NCI-H460 (cell line): ENCODE measurements around the gene PLCL1. TPM values are rescaled to one million over a fixed set of nuclear protein-coding genes. Genes with fewer than 3 reads are reported as not detected.

Experiments
- DNase-seq: peaks from one replicate; pipeline ENCODE4 v3.0.0-alpha.2; 2016; ENCODE audit warnings: low read depth; ENCODE audit errors: extremely low read depth
- total RNA-seq: library from RNA; depleted of rRNA; stranded (reverse); fragments of >200 nt; shearing (Covaris generic); gene quantifications from 2 replicates; pipeline ENCODE4 v1.2.3, GENCODE V29; 2014

Gene PLCL1
- total RNA-seq, 1 experiment from 2014 or later, result 0.02 TPM

DNA sequence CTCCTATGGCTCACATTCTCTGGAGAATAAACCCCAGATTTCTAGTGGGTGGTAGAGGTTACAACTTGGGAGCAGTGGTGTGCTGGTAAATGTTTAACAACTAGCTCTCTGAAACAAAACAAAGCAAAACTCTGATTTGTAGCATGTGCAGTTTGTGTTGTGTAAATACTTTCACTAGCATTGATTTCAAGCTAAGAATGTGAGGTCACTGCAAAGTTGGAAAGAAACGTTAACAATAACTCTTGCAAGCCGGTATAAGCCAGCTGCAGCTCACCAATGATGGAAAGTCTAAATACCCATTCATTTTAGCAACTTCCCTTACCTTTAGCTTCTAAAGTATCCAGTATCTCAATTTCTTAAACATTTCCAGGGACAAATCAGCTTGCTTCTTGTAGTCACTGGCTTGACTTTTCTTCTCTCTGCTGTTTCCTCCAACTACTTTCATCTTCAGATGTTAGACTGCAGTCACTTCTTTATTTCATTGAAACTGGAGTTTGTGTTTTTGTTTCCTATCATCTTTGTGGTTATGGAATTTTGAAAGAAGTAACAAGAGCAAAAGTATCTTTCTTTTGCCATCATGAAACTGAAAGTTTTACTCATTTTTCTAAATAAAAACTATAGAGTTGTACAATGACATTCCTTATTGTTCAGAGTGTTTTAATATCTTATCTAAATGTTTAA lies 140.2 kb downstream of the PLCL1 start:
- DNase-seq, result no peak

DNA sequence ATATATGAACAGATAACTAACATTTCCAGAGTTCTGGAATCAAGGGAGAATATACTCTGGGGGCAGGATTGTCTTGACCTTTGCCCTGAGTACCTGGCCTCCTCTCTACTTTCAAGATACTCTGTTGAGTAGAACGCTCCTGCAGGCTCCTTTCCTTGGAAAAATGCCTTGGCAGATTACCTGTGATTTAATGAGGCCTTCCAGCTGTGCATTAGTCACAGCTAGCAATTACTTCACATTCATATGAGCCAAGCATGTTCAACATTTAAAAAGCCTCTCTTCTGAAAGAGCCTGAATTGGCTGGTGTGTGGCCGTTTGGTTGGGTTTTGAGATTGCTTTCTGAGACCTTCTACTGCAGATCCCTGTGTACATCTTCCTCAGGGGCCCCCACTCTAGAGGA lies 142.2 kb downstream of the PLCL1 start:
- DNase-seq, result no peak

DNA sequence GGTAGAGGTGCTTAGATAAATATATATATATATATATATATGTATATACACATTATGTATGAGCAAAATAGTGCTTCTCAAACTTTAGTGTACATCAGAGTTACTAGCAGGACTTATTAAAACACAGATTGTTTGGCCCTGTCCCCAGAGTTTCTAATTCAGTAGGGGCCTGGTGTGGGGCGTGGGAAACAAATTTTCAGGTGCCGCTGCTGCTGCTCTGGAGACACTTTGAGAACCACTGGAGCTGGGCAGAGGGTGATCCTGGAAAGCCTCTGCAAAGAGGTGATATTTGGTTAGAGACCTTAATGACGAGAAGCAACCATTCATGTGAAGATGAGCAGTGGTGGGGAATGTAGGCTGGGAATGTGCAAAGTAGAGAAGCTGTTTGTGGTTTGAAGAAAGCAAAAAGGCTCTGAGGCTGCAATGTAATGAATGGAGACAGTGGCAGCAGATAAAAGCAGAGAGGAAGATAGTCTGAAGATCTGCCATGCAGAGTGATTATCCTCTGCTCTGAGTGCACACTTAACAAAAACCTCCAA lies 142.9 kb downstream of the PLCL1 start:
- DNase-seq, result no peak

DNA sequence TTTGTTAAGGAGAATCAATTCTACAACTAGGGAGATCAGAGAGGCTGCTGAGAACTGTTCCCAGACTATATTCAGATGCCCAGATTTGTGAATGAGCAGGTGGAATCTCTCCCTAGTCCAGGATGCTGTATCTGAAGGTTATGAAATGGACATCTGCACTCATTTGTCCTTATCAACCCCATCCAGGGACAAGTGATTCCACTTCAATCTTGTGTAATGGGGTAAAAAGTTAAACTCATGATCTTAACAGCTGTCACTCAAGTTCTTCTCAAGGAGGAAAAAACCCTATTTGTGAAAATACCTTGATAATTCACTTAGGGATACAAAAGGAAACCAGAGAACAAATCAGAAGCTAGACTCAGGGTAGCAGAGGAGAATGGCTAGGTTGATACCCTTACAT lies 144.8 kb downstream of the PLCL1 start:
- DNase-seq, result no peak

DNA sequence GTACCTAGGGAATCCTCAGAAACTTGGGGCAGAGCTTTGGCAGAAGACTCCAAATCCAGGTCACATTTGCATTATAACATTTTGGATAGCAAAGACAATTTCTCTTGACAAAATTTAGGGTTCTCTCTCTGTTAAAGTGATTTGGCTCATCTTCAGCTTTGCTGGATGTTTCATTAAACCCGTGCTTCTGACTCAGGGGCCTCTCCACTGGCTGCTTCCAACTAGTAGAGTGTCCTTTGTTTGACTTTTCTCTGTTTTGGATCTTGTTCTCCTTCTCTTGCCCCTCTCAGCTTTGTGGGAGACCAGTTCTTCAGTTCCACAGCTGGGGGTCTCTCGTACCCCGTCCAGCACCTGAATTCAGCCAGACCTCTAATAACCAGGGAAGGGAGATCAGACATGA lies 145.6 kb downstream of the PLCL1 start:
- DNase-seq, result no peak

DNA sequence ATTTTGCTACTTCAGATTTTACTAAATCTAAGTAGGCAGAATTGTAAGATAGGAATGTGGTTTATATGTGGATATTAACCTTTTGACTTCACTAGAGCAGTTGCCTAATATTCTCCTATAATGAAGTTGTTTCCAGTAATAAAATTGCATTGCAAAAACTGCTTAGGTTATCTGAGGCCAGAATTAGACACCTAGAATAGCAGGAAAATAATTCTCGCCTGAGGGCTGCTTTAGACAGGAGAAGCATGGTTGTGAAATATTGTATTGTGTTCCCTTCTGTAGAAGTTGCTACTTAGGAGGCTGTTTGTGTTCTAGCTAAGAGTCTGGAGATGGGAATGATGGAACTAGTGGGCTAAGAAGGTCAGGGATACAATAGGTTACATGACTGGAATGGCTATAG lies 146.3 kb downstream of the PLCL1 start:
- DNase-seq, result no peak

DNA sequence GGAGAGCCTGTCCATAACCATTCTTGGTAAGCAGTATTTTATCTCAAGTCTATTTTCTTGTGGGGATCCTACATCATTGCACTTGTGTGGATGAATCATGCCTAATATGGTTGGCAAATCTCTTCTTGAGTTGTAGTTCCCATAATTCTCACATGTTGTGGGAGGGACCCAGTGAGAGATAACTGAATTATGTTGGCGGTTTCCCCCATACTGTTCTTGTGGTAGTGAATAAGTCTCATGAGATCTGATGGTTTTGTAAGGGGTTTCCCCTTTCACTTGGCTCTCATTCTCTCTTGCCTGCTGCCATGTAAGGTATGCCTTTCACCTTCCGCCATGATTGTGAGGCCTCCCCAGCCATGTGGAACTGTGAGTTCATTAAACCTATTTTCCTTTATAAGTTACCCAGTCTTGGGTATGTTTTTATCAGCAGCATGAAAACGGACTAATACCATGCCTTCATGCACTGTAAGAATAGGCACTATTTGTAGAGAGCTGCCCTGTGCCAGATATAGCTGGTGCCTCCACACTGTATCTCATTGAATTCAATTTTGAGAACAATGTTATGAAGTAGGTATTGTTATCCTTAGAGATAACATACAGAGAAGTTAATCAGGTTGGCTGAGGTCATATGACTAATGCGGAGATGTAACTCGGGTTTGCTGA lies 148.3 kb downstream of the PLCL1 start:
- no peak for DNase-seq

DNA sequence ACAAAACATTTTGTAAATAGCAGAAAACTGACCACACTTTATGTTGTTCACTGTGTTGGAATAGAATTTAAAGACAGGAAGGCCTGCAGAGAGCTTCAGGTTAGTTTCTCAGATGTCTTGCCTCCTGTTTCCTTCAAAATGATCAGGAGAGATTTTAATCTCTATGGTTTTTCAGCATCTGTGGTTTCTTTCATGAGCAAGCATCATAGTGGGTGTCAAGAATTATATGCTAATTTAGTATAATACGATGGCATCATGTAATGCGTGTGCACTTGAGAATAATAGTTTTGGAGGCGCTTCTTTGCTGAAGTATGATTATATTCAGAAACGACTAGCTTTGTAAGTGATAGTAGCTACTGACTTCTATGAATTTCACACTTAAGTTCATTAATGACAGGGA lies 149.9 kb downstream of the PLCL1 start:
- no peak for DNase-seq

DNA sequence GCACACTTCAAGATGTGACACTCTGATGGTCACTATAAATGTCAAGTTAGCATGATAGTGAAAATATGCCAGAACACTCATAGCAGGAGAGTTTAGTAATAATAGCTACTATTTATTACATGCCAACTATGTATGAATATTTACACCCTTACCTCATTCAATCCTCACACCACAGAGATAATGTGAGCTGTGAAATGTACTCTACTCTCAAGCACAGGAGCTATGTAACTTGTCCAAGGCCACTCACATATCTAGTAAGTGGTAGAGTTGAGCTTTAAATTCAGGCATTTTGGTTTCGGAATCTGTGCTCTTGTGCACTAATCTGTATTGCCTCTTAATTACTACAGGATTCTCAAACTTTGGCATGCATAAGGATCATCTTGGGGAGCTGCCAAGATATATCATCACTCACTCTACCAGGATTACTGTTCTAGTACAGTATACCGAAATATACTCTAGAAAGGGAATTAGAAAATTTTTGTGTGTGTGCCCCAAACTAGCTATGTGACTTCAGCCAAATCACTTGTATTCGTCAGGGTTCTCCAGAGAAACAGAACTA lies 154.3 kb downstream of the PLCL1 start:
- no peak for DNase-seq

DNA sequence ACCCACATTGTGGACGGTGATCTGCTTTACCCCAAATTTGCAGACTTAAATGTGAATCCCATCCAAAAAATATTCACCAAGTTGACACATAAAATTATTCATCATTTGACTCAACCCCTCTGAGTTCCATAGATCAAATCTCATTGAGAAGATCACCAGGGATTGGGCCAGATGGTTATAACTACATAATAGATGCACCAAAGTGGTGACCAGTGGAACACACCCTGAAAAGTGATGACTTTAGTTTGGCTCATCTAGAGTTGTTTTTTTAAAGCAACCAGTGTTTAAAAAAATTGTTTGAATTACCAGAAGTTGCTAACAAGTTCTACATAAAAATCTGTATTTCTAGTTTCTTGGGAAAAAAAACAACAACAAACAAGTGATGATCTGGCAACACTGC lies 155.0 kb downstream of the PLCL1 start:
- no peak for DNase-seq

DNA sequence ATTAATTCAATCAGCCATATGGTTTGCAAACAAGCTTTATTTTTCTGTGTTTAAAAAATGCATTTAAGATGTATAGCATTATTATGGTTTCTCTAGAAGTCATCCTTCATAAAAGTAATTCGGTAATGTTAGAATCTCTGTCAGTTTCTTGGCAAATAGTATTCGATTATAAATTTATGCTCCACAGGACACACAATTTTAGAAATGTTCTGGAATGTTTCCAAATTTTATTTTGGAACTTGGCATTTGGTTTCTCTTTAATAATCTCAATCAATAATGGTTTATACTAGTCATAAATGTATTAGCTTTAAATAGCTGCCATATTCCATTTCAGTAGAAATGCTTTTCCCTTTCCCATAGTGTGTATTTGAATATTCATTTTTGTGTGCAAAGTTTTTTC lies 156.4 kb downstream of the PLCL1 start:
- no peak for DNase-seq

DNA sequence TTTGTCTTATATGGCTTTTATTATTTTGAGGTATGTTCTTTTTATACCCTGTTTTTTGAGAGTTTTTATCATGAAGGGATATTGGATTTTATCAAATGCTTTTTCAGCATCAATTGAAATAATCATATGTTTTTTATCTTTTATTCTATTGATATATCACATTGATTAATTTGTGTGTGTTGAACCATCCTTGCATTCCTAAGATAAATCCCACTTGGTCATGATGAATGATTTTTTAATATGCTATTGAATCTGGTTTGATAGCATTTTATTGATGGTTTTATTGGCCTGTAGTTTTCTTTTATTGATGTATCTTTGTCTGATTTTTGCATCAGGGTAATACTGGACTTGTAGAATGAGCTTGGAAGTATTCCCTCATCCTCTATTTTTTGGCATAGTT lies 160.3 kb downstream of the PLCL1 start:
- no peak for DNase-seq

DNA sequence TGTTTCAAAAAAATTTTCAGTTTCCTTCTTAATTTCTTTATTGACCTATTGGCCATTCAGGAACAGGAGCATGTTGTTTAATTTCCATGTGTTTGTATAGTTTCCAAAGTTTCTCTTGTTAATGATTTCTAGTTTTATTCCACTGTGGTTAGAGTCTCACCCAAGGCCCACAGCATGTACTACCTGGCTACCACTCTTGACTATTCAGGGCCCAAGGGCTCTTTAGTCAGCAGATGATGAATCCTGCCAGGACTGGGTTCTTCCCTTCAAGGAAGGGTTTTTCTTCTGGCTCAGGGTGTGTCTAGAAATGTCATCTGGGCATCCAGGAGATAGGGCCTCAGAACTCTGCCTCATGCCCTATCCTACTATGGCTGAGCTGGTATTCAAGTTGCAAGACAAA lies 161.4 kb downstream of the PLCL1 start:
- DNase-seq, result no peak

DNA sequence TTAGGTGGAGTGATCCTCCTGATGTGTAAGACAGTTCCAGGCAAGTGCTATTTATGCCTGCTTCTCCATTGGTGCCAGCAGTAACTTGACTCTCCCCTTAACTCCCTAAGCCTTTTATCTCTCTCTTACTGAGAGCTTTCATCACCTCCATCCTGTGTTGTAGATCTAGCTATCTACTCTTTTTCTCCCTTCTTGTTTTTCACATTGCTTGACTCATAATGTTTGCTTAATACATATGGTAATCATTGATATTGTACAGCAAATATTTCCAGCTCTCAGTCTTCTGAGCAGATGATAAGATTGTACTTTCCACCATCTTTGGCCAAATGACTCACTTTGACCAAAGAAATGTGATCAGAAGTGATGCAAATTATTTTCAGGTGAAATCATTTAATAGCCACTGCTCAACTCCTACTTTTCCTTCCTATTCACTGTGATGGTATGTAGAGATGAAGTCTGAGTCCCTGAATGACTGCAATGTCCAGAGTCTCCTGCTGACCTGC lies 165.0 kb downstream of the PLCL1 start:
- DNase-seq, result no peak

DNA sequence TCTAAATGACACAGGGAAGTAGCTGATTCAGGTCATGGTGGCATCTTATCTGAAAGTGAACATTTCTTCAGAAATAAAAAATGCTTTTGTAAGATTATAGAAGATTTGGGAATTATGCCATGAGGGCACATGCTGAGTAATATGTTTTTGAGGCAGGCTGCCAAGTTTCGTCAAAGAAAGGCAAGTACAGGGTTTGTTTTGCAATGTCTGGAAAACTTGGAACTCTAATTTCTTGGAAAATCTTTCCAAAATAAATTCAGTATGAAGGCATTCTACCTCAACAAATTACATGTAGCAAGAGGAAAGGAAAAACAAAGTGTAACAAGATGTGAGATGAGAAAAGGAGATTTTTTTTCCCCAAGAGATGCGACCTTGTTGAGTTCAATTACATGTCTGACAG lies 167.7 kb downstream of the PLCL1 start:
- no peak for DNase-seq

DNA sequence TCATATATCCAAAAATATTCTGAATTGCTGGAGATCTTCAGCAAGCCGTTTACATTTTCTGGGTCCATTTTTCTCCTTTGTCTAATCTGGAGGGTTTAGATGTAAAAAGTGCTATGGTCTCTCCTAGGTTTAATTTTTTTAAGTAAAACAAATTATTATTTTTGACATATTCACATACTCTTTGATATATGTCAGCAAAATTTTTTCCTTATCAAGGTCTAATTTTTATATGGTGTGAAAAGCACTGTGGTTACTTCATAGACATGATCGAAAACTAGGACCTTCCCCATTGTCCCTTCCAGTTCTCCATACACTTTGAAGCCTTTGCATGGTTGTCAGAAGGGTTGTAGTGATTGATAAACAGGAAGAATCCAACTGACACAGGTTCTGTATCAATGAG lies 168.2 kb downstream of the PLCL1 start:
- DNase-seq, result no peak

DNA sequence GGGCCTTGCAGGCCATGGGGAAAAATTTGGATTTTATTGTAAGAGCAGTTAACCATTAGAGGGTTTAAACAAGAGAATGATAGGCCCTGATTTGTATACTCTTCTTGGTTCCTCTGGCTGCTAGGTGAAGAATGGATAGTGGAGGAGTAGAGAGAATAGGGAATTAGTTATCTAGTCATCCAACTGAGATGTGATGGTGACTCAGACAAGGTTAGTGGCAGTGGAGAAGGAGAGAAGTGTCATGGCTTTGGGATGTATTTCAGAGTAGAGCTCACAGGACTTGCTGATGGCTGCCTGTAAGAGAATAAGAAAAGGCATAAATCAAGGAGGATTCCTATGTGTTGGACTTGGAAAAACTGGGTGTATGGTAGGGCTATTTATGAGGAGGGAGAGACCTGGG lies 169.4 kb downstream of the PLCL1 start:
- no peak for DNase-seq

DNA sequence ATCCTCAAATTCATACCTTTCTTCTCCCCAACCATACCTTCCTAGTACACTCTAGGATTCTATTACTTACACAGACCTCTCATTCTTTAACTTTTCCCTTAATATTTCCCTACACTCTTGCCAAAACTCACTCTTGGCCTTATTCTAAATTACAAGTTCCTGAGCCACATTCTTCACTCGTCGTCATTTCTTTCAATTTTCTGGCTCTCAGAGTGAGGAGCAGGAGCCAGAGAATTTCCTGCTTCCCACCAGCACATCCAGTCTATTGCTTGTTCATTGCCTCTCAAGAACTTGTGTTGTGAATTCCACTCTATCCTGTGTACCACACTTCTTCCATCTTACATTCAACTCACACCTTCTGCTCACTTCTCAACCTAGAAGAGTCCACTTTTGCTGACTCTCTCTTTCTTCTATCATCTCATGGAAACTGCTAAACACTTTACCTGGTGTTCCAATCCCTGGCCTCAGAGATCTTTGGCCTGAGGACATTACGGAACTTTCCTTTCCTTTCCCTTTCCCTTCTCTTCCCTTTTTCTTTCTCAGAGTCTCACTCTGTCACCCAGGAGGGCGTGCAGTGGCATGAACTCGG lies 171.6 kb downstream of the PLCL1 start:
- no peak for DNase-seq

DNA sequence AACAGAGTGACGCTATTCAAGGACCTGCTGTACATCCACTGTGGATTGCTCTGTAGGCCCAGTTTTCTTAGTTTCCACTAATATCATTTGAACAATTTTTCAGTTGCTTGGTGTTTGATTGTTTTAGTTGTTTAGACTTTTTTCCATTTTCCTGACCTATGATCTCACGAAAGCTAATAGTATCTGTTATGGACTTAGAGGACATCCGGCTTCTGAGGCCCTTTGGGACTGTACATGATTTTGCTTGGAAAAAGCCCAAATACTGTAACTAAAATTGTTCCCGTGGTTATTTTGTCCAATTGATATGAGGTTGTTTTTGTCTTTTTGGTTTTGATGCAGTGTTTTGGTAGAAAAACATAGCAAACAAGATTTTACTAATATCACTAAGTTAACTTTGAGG lies 174.6 kb downstream of the PLCL1 start:
- DNase-seq, result no peak

DNA sequence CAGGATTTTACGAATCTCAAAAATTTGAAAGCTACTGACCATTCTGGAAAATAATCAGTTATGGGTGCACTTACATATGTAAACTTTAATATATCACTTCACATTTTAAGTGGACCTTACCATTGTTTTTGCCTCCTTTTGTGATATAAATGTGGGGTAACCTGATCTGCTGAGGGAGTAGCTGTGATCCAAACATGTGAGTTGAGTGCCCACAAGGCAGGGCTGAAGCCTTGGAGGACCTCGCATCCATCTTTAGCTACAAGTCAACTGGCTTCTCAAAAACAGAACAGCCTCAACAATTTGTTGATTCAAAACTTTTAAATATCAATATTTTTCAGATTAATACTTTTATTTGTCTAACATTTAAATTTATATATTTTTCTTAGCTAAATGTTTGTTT lies 178.2 kb downstream of the PLCL1 start:
- DNase-seq, result no peak

DNA sequence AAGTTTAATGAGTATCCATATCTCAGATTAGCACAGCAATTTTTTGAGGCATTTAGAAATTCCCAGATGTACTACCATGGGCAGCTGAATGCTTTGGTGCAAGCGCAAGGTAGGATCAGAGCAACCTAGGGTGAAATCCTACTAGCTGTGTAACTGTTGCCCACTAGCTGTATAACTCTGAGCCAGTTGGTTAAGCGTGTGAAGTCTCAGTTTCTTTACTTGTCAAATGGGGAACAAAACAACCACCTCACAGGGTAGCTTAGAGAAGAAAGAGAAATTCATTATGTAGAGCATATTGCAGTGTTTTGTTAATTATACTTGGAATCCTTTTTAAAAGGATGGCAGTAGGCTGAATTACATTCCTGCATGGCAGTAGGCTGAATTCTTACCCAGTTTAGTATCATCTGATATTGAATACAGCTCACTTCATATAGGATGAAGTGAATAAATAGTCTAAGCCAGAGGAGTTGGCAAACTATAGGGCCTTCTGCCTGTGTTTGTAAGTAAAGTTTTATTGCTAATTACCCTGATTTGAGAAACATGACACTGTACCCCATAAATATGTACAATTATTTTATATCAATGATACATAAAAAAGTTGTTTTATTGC lies 180.7 kb downstream of the PLCL1 start:
- DNase-seq, result no peak
